ENCODE measurements around the gene VNN1. TPM values are rescaled to one million over a fixed set of nuclear protein-coding genes. Genes with fewer than 3 reads are reported as not detected.

VNN1 gene
- total and polyA plus RNA-seq, 2 donors (not counting 1 experiment from before 2014, with no cell fraction given): not detected

DNA sequence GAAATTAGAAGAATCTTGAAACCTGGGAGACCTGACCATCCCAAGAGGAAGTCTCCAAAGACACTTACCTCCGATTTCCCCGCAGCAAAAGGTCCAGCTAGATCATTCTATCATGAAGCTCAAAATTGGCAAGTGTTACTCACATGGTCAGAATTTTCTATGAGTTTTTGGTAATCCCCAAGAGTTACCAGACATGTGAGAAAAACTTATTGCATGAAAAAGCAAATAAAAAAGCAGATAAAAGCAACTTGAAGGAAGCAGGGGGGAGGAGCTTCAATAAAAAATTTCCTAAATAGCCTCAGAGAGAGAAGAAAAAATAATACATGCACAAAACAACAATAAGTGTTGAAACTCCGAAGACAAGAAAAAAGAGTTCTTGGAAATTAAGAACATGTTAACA is 27.3 kb downstream of the VNN1 start:
- Histone ChIP-seq H3K79me2 (ENCODE audit: control insufficient read depth, insufficient read depth, low read length) (no peaks in the 10 kb centered on the region), H2AFZ (ENCODE audit: low read length) (no peak overlapping the region), H3K4me1 (ENCODE audit: control insufficient read depth, extremely low read depth, insufficient read depth, low read length) (no peaks in the 10 kb centered on the region), H3K9ac (ENCODE audit: insufficient read depth, low read length) (no peak overlapping the region), H3K4me2 (ENCODE audit: extremely low read depth, insufficient read depth, low read length) (no peak overlapping the region), H4K20me1 (ENCODE audit: control insufficient read depth, extremely low read depth, insufficient read depth, low read length) (no peaks in the 10 kb centered on the region), H3K36me3 (ENCODE audit: control insufficient read depth, insufficient read depth, low read length) (no peaks in the 10 kb centered on the region), H3K9me3 (ENCODE audit: control insufficient read depth, insufficient read depth, low read depth, low read length) (no peaks in the 10 kb centered on the region), H3K27ac (ENCODE audit: insufficient read depth, low read length) (no peak overlapping the region), H3K4me3 (replicated peaks in 1 of 4; ENCODE audit: control extremely low read depth in 1 of 4, insufficient read depth in 1 of 4, low read depth in 3 of 4, low read length in 4 of 4) (no peak overlapping the region), H3K27me3 (ENCODE audit: control insufficient read depth, insufficient read depth, low read length) (no peaks in the 10 kb centered on the region)
- no peak for DNase-seq (ENCODE audit: low read depth in 2 of 2)
- no peak for TF ChIP-seq EZH2 (IDR thresholded peaks at IDR 0.05; ENCODE audit: low read length, missing control alignments)
- TF ChIP-seq, protein P1, sequence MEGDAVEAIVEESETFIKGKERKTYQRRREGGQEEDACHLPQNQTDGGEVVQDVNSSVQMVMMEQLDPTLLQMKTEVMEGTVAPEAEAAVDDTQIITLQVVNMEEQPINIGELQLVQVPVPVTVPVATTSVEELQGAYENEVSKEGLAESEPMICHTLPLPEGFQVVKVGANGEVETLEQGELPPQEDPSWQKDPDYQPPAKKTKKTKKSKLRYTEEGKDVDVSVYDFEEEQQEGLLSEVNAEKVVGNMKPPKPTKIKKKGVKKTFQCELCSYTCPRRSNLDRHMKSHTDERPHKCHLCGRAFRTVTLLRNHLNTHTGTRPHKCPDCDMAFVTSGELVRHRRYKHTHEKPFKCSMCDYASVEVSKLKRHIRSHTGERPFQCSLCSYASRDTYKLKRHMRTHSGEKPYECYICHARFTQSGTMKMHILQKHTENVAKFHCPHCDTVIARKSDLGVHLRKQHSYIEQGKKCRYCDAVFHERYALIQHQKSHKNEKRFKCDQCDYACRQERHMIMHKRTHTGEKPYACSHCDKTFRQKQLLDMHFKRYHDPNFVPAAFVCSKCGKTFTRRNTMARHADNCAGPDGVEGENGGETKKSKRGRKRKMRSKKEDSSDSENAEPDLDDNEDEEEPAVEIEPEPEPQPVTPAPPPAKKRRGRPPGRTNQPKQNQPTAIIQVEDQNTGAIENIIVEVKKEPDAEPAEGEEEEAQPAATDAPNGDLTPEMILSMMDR (conservative IDR thresholded peaks at IDR 0.05 in 1 of 2, IDR thresholded peaks at IDR 0.05 in 1 of 2; ENCODE audit: low read depth in 1 of 2, low read length in 2 of 2): no peak

DNA sequence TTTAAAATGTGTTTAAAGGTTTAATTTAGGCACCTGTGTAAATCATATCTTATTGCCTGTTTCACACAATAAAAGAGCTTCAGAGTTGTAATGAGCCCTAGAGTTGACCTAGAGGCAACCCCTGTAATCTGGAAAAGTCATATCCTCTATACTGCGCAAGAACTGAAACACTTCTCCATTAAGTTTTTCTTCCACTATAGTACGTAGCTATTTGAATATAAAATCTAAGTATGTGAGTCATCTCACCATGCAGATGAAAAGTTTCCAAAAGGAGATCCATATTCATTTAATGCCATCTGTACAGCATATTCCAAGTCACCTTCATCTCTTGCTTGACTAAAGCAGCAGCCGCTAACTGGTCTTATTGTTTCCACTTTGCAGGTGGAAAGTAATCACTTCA is 28.8 kb downstream of the VNN1 start:
- Histone ChIP-seq H3K27me3 (ENCODE audit: control insufficient read depth, insufficient read depth, low read length) (no peaks in the 10 kb centered on the region), H3K4me3 (replicated peaks in 1 of 4; ENCODE audit: control extremely low read depth in 1 of 4, insufficient read depth in 1 of 4, low read depth in 3 of 4, low read length in 4 of 4) (no peak overlapping the region), H3K4me1 (ENCODE audit: control insufficient read depth, extremely low read depth, insufficient read depth, low read length) (no peaks in the 10 kb centered on the region), H3K27ac (ENCODE audit: insufficient read depth, low read length) (no peak overlapping the region), H3K79me2 (ENCODE audit: control insufficient read depth, insufficient read depth, low read length) (no peaks in the 10 kb centered on the region), H4K20me1 (ENCODE audit: control insufficient read depth, extremely low read depth, insufficient read depth, low read length) (no peaks in the 10 kb centered on the region), H3K9ac (ENCODE audit: insufficient read depth, low read length) (no peak overlapping the region), H3K4me2 (ENCODE audit: extremely low read depth, insufficient read depth, low read length) (no peak overlapping the region), H2AFZ (ENCODE audit: low read length) (no peak overlapping the region), H3K36me3 (ENCODE audit: control insufficient read depth, insufficient read depth, low read length) (no peaks in the 10 kb centered on the region), H3K9me3 (ENCODE audit: control insufficient read depth, insufficient read depth, low read depth, low read length) (no peaks in the 10 kb centered on the region)
- DNase-seq (ENCODE audit: low read depth in 2 of 2): no peak
- TF ChIP-seq, protein P1 (conservative IDR thresholded peaks at IDR 0.05 in 1 of 2, IDR thresholded peaks at IDR 0.05 in 1 of 2; ENCODE audit: low read depth in 1 of 2, low read length in 2 of 2): no peak
- no peak for TF ChIP-seq EZH2 (IDR thresholded peaks at IDR 0.05; ENCODE audit: low read length, missing control alignments)

DNA sequence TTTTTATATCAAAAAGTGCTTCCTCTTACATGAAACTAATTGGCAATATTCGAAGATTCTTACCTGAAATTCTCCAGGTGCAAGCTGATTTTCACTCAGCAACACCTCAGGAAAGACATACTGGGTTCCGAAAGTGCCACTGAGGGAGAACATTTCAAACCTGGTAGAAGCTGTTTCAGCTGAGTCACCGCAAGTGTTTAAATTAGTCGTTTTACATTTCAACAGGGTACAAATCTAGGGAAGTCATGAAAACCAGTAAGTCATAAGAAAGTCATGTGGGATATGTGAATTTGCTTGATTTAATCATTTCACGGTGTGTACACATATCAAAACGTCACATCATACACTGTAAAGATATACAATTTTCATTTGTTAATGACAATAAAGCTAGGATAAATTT is 29.6 kb downstream of the VNN1 start:
- no peak overlapping the region for H2AFZ ChIP-seq (ENCODE audit: low read length)

More for the DNA sequence above, 29.6 kb downstream of the VNN1 start:
- Histone ChIP-seq H3K9me3 (ENCODE audit: control insufficient read depth, insufficient read depth, low read depth, low read length) (no peaks in the 10 kb centered on the region), H3K36me3 (ENCODE audit: control insufficient read depth, insufficient read depth, low read length) (no peaks in the 10 kb centered on the region), H4K20me1 (ENCODE audit: control insufficient read depth, extremely low read depth, insufficient read depth, low read length) (no peaks in the 10 kb centered on the region), H3K27me3 (ENCODE audit: control insufficient read depth, insufficient read depth, low read length) (no peaks in the 10 kb centered on the region), H3K4me1 (ENCODE audit: control insufficient read depth, extremely low read depth, insufficient read depth, low read length) (no peaks in the 10 kb centered on the region), H3K79me2 (ENCODE audit: control insufficient read depth, insufficient read depth, low read length) (no peaks in the 10 kb centered on the region), H3K4me2 (ENCODE audit: extremely low read depth, insufficient read depth, low read length) (no peak overlapping the region), H3K4me3 (replicated peaks in 1 of 4; ENCODE audit: control extremely low read depth in 1 of 4, insufficient read depth in 1 of 4, low read depth in 3 of 4, low read length in 4 of 4) (no peak overlapping the region), H3K27ac (ENCODE audit: insufficient read depth, low read length) (no peak overlapping the region), H3K9ac (ENCODE audit: insufficient read depth, low read length) (no peak overlapping the region)
- DNase-seq (ENCODE audit: low read depth in 2 of 2): no peak
- no peak for TF ChIP-seq EZH2 (IDR thresholded peaks at IDR 0.05; ENCODE audit: low read length, missing control alignments)
